ENCODE results near the gene TERC.

Gene TERC

GRCh38 chr3:169792359-169792758 is 27.5 kb upstream of the TERC start:
- TF ChIP-seq POLR2AphosphoS5 (IDR thresholded peaks at IDR 0.05; ENCODE audit: borderline replicate concordance, low read depth, low read length) = no peak
- no peak for TF ChIP-seq EZH2 (IDR thresholded peaks at IDR 0.05)
- Histone ChIP-seq H3K36me3 (ENCODE audit: insufficient read depth, low read length) (peaks cover 43% of the 10 kb centered on the region), H3K9me3 (ENCODE audit: low read depth, low read length) (no peaks in the 10 kb centered on the region), H3K27ac (no peak overlapping the region), H3K9ac (ENCODE audit: insufficient read length) (no peak overlapping the region), H3K4me3 (no peak overlapping the region)
- no peak for DNase-seq (ENCODE audit: low read depth, low spot score)

GRCh38 chr3:169790687-169791429 is 26.0 kb upstream of the TERC start:
- no peak for DNase-seq (ENCODE audit: low read depth, low spot score)
- no peak overlapping the region for H3K4me3 ChIP-seq
- no peak overlapping the region for H3K27ac ChIP-seq
- H3K9me3 ChIP-seq (ENCODE audit: low read depth, low read length) = no peaks in the 10 kb centered on the region
- no peak for TF ChIP-seq POLR2AphosphoS5 (IDR thresholded peaks at IDR 0.05; ENCODE audit: borderline replicate concordance, low read depth, low read length)
- no peak overlapping the region for H3K9ac ChIP-seq (ENCODE audit: insufficient read length)
- H3K36me3 ChIP-seq (ENCODE audit: insufficient read depth, low read length) = peaks cover 58% of the 10 kb centered on the region

- H3K9me3 ChIP-seq (ENCODE audit: low read depth, low read length) = no peaks in the 10 kb centered on the region
- H3K36me3 ChIP-seq (ENCODE audit: insufficient read depth, low read length) = peaks cover 64% of the 10 kb centered on the region
- no peak overlapping the region for H3K9ac ChIP-seq (ENCODE audit: insufficient read length)
- no peak for DNase-seq (ENCODE audit: low read depth, low spot score)
- no peak overlapping the region for H3K27ac ChIP-seq
- no peak for TF ChIP-seq EZH2 (IDR thresholded peaks at IDR 0.05)
- TF ChIP-seq FOXP2 (optimal IDR thresholded peaks at IDR 0.05; ENCODE audit: control extremely low read depth, extremely low read length, insufficient read depth) = no peak
- no peak overlapping the region for H3K4me3 ChIP-seq
These were observed 25.4 kb upstream of the TERC start for GRCh38 chr3:169790219-169790618.

GRCh38 chr3:169787791-169788190 is 22.9 kb upstream of the TERC start:
- Histone ChIP-seq H3K27ac (no peak overlapping the region), H3K36me3 (ENCODE audit: insufficient read depth, low read length) (peaks cover 80% of the 10 kb centered on the region), H3K9ac (ENCODE audit: insufficient read length) (no peak overlapping the region), H3K4me3 (no peak overlapping the region), H3K9me3 (ENCODE audit: low read depth, low read length) (no peaks in the 10 kb centered on the region)
- no peak for DNase-seq (ENCODE audit: low read depth, low spot score)
- TF ChIP-seq FOXP2 (optimal IDR thresholded peaks at IDR 0.05; ENCODE audit: control extremely low read depth, extremely low read length, insufficient read depth) = no peak
- TF ChIP-seq EZH2 (IDR thresholded peaks at IDR 0.05) = no peak
- TF ChIP-seq POLR2AphosphoS5 (IDR thresholded peaks at IDR 0.05; ENCODE audit: borderline replicate concordance, low read depth, low read length) = no peak

- no peak for DNase-seq (ENCODE audit: low read depth, low spot score)
- Histone ChIP-seq H3K9ac (ENCODE audit: insufficient read length) (no peak overlapping the region), H3K9me3 (ENCODE audit: low read depth, low read length) (no peaks in the 10 kb centered on the region), H3K36me3 (ENCODE audit: insufficient read depth, low read length) (peaks cover 80% of the 10 kb centered on the region), H3K27ac (no peak overlapping the region), H3K4me3 (no peak overlapping the region)
- TF ChIP-seq POLR2AphosphoS5 (IDR thresholded peaks at IDR 0.05; ENCODE audit: borderline replicate concordance, low read depth, low read length) (no peak), FOXP2 (optimal IDR thresholded peaks at IDR 0.05; ENCODE audit: control extremely low read depth, extremely low read length, insufficient read depth) (no peak), EZH2 (IDR thresholded peaks at IDR 0.05) (no peak)
These were observed 22.3 kb upstream of the TERC start for GRCh38 chr3:169787120-169787519.

GRCh38 chr3:169781209-169781855 is 16.5 kb upstream of the TERC start:
- peaks cover 98% of the 10 kb centered on the region for H3K36me3 ChIP-seq (ENCODE audit: insufficient read depth, low read length)
- TF ChIP-seq FOXP2 (optimal IDR thresholded peaks at IDR 0.05; ENCODE audit: control extremely low read depth, extremely low read length, insufficient read depth) (no peak), POLR2AphosphoS5 (IDR thresholded peaks at IDR 0.05; ENCODE audit: borderline replicate concordance, low read depth, low read length) (no peak), EZH2 (IDR thresholded peaks at IDR 0.05) (no peak)
- no peak overlapping the region for H3K4me3 ChIP-seq

GRCh38 chr3:169780742-169781141 is 15.9 kb upstream of the TERC start:
- DNase-seq (ENCODE audit: low read depth, low spot score) = no peak
- TF ChIP-seq POLR2AphosphoS5 (IDR thresholded peaks at IDR 0.05; ENCODE audit: borderline replicate concordance, low read depth, low read length) = no peak
- no peak for TF ChIP-seq FOXP2 (optimal IDR thresholded peaks at IDR 0.05; ENCODE audit: control extremely low read depth, extremely low read length, insufficient read depth)
- no peak for TF ChIP-seq EZH2 (IDR thresholded peaks at IDR 0.05)
- H3K9me3 ChIP-seq (ENCODE audit: low read depth, low read length) = no peaks in the 10 kb centered on the region
- H3K36me3 ChIP-seq (ENCODE audit: insufficient read depth, low read length) = peaks cover 98% of the 10 kb centered on the region
- no peak overlapping the region for H3K27ac ChIP-seq
- H3K9ac ChIP-seq (ENCODE audit: insufficient read length) = no peak overlapping the region
- H3K4me3 ChIP-seq = no peak overlapping the region

More at GRCh38 chr3:169781209-169781855, 16.5 kb upstream of the TERC start:
- no peak overlapping the region for H3K9ac ChIP-seq (ENCODE audit: insufficient read length)
- H3K9me3 ChIP-seq (ENCODE audit: low read depth, low read length) = no peaks in the 10 kb centered on the region
- no peak for DNase-seq (ENCODE audit: low read depth, low spot score)
- H3K27ac ChIP-seq = no peak overlapping the region

- TF ChIP-seq EZH2 (IDR thresholded peaks at IDR 0.05) (no peak), FOXP2 (optimal IDR thresholded peaks at IDR 0.05; ENCODE audit: control extremely low read depth, extremely low read length, insufficient read depth) (no peak), POLR2AphosphoS5 (IDR thresholded peaks at IDR 0.05; ENCODE audit: borderline replicate concordance, low read depth, low read length) (no peak)
- H3K27ac ChIP-seq = no peak overlapping the region
- no peaks in the 10 kb centered on the region for H3K9me3 ChIP-seq (ENCODE audit: low read depth, low read length)
- peaks cover 90% of the 10 kb centered on the region for H3K36me3 ChIP-seq (ENCODE audit: insufficient read depth, low read length)
- DNase-seq (ENCODE audit: low read depth, low spot score) = no peak
- H3K9ac ChIP-seq (ENCODE audit: insufficient read length) = no peak overlapping the region
- no peak overlapping the region for H3K4me3 ChIP-seq
These were observed 13.0 kb upstream of the TERC start for GRCh38 chr3:169777822-169778221.

GRCh38 chr3:169774186-169774585 is 9.3 kb upstream of the TERC start:
- DNase-seq (ENCODE audit: low read depth, low spot score) = no peak
- Histone ChIP-seq H3K9me3 (ENCODE audit: low read depth, low read length) (no peaks in the 10 kb centered on the region), H3K27ac (no peak overlapping the region)

More at GRCh38 chr3:169774186-169774585, 9.3 kb upstream of the TERC start:
- TF ChIP-seq POLR2AphosphoS5 (IDR thresholded peaks at IDR 0.05; ENCODE audit: borderline replicate concordance, low read depth, low read length) (no peak), EZH2 (IDR thresholded peaks at IDR 0.05) (no peak), FOXP2 (optimal IDR thresholded peaks at IDR 0.05; ENCODE audit: control extremely low read depth, extremely low read length, insufficient read depth) (no peak)
- Histone ChIP-seq H3K4me3 (peak overlapping the region; percentile 85), H3K36me3 (ENCODE audit: insufficient read depth, low read length) (peaks cover 54% of the 10 kb centered on the region), H3K9ac (ENCODE audit: insufficient read length) (peak overlapping the region; percentile 99)
